ENCODE data around the gene INTS14.

INTS14 gene

DNA sequence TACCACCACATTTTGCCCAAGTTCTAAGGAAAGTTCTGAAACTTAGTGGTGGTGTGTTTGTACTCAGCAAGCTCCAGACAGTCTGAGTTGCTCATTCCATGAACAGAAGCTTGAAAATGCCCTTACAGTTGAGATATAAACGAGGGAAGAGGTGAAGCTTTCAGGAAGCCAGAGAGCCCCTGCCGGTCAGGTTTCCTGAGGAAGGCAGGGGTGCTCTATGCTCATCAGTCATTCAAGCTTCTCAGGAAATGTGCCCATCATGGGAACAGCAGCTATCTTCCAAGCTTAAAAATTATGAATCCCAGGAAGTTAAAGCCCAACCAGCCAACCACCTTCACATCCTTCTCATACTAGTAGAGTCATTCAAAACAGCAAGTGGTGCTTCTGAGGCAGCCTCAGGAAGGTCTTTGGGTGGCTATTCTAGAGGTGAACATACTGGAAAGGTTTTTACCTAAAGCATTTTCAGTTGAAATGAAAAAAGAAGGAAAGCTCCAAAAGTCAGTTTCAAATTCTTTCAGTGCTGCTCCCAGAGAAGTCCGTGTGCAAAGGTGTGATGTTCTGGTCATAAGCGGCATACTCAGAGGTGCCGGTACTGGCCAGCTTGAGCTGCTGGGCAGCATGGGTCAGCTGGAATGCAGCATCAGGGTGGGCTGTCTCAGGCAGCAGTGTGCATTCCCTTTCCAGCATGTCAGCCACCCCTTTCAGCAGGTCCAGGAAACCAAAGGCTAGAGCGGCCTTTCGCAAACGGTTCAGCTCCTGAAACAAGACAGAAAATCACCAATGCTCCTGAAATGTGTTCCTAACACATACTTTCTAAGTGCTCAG lies 31.8 kb downstream of the INTS14 start:
- Histone ChIP-seq H3K9ac (ENCODE audit: low read length) (no peak overlapping the region), H3K9me2 (replicated peaks; ENCODE audit: insufficient read depth, low read length) (no peaks in the 10 kb centered on the region), H3K4me2 (ENCODE audit: low read depth, low read length, poor library complexity, severe bottlenecking) (no peak overlapping the region), H4K20me1 (ENCODE audit: low read depth, low read length) (no peaks in the 10 kb centered on the region), H3F3A (ENCODE audit: insufficient read depth) (peaks cover 10% of the 10 kb centered on the region), H3K27me3 (ENCODE audit: low read length) (no peaks in the 10 kb centered on the region), H3K36me3 (ENCODE audit: low read length) (peaks cover 30% of the 10 kb centered on the region), H2AFZ (ENCODE audit: low read depth, low read length, severe bottlenecking) (no peak overlapping the region), H3K4me3 (ENCODE audit: insufficient read depth, low read length, poor library complexity, severe bottlenecking) (no peak overlapping the region), H3K9me3 (ENCODE audit: insufficient read depth, low read length) (no peaks in the 10 kb centered on the region), H3K27ac (ENCODE audit: low read depth, low read length) (no peak overlapping the region), H3K79me2 (ENCODE audit: insufficient read depth, low read length) (no peaks in the 10 kb centered on the region)
- TF ChIP-seq, protein P1, sequence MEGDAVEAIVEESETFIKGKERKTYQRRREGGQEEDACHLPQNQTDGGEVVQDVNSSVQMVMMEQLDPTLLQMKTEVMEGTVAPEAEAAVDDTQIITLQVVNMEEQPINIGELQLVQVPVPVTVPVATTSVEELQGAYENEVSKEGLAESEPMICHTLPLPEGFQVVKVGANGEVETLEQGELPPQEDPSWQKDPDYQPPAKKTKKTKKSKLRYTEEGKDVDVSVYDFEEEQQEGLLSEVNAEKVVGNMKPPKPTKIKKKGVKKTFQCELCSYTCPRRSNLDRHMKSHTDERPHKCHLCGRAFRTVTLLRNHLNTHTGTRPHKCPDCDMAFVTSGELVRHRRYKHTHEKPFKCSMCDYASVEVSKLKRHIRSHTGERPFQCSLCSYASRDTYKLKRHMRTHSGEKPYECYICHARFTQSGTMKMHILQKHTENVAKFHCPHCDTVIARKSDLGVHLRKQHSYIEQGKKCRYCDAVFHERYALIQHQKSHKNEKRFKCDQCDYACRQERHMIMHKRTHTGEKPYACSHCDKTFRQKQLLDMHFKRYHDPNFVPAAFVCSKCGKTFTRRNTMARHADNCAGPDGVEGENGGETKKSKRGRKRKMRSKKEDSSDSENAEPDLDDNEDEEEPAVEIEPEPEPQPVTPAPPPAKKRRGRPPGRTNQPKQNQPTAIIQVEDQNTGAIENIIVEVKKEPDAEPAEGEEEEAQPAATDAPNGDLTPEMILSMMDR (IDR thresholded peaks at IDR 0.05; ENCODE audit: insufficient read depth, low read length, poor library complexity, severe bottlenecking) = no peak
- TF ChIP-seq EZH2phosphoT487 (conservative IDR thresholded peaks at IDR 0.05; ENCODE audit: low read length) = no peak

DNA sequence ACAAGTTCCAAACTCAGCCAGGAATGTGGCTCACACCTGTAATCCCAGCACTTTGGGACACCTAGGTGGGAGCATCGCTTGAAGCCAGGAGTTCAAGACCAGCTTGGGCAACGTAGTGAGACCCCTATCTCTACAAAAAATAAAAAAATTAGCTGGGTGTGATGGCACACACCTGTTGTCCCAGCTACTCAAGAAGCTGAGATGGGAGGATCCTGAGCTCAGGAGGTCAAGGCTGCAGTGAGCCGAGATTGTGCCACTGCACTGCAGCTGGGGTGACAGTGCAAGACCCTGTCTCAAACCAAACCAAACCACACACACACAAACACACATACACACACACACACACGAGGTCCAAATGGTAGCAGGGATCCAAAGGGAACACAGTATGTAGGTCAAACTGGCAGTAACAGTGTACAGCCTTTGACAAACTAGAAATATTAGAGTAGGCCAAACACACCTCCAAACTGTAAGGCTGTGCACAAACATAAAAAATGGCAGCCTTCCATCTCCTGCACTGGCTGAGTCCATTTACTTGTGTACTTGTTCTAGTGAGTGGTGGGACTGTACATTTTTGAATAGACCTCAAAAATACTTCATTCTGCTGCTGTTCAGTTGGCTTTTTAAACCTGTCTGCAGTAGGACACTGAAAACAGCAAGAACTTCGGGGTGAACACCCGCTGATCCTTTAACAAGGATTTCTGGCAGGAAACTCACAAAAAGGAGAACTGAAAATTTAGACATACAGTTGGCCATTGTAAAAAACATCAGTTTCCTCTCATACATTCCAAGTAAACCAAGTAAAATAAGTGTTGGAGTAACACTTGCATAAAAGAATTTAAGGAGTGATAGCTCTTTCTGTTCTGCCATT lies 33.6 kb downstream of the INTS14 start:
- H3F3A ChIP-seq (ENCODE audit: insufficient read depth) = peaks cover 10% of the 10 kb centered on the region
- no peak overlapping the region for H3K27ac ChIP-seq (ENCODE audit: low read depth, low read length)
- H3K4me2 ChIP-seq (ENCODE audit: low read depth, low read length, poor library complexity, severe bottlenecking) = no peak overlapping the region

DNA sequence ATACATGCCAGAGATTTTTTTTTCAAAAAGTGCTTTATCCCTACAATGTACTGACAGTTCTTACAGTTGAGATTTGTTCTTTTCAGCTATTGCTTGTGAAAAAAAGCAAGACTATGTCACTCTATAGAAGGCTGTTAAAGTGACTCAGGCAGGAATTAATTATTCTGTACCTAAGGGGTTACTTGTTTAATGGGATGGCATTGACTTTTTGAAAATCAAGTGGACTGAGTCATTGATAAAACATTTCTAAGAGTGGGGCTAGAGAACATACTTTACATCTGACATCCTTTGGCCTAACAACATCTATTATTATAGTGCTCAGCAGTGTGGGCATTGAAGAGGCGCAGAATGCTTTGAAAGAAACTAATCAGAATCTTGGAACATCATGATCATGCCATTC lies 34.3 kb downstream of the INTS14 start:
- no peak overlapping the region for H3K4me3 ChIP-seq (ENCODE audit: insufficient read depth, low read length, poor library complexity, severe bottlenecking)
- peaks cover 10% of the 10 kb centered on the region for H3F3A ChIP-seq (ENCODE audit: insufficient read depth)
- no peaks in the 10 kb centered on the region for H4K20me1 ChIP-seq (ENCODE audit: low read depth, low read length)
- H2AFZ ChIP-seq (ENCODE audit: low read depth, low read length, severe bottlenecking) = no peak overlapping the region
- H3K27me3 ChIP-seq (ENCODE audit: low read length) = no peaks in the 10 kb centered on the region
- TF ChIP-seq, protein P1 (IDR thresholded peaks at IDR 0.05; ENCODE audit: insufficient read depth, low read length, poor library complexity, severe bottlenecking) = no peak
- no peak for TF ChIP-seq EZH2phosphoT487 (conservative IDR thresholded peaks at IDR 0.05; ENCODE audit: low read length)
- no peak overlapping the region for H3K9ac ChIP-seq (ENCODE audit: low read length)
- peaks cover 20% of the 10 kb centered on the region for H3K36me3 ChIP-seq (ENCODE audit: low read length)
- no peaks in the 10 kb centered on the region for H3K9me3 ChIP-seq (ENCODE audit: insufficient read depth, low read length)
- H3K4me2 ChIP-seq (ENCODE audit: low read depth, low read length, poor library complexity, severe bottlenecking) = no peak overlapping the region
- no peak overlapping the region for H3K27ac ChIP-seq (ENCODE audit: low read depth, low read length)
- H3K79me2 ChIP-seq (ENCODE audit: insufficient read depth, low read length) = no peaks in the 10 kb centered on the region
- H3K9me2 ChIP-seq (replicated peaks; ENCODE audit: insufficient read depth, low read length) = no peaks in the 10 kb centered on the region

More for the DNA sequence above, 33.6 kb downstream of the INTS14 start:
- no peaks in the 10 kb centered on the region for H3K27me3 ChIP-seq (ENCODE audit: low read length)
- no peak overlapping the region for H2AFZ ChIP-seq (ENCODE audit: low read depth, low read length, severe bottlenecking)
- no peak overlapping the region for H3K9ac ChIP-seq (ENCODE audit: low read length)
- H3K9me3 ChIP-seq (ENCODE audit: insufficient read depth, low read length) = no peaks in the 10 kb centered on the region
- H3K4me3 ChIP-seq (ENCODE audit: insufficient read depth, low read length, poor library complexity, severe bottlenecking) = no peak overlapping the region
- H3K36me3 ChIP-seq (ENCODE audit: low read length) = peaks cover 15% of the 10 kb centered on the region
- no peaks in the 10 kb centered on the region for H4K20me1 ChIP-seq (ENCODE audit: low read depth, low read length)
- H3K9me2 ChIP-seq (replicated peaks; ENCODE audit: insufficient read depth, low read length) = no peaks in the 10 kb centered on the region
- H3K79me2 ChIP-seq (ENCODE audit: insufficient read depth, low read length) = no peaks in the 10 kb centered on the region
- TF ChIP-seq EZH2phosphoT487 (conservative IDR thresholded peaks at IDR 0.05; ENCODE audit: low read length) = no peak
- TF ChIP-seq, protein P1 (IDR thresholded peaks at IDR 0.05; ENCODE audit: insufficient read depth, low read length, poor library complexity, severe bottlenecking) = no peak
